HG03432 (cell line): ENCODE data around the gene ZFYVE21.
A peak's percentile ranks its signal among the peaks of the same experiment; 100 is the strongest.

Experiments used
- ATAC-seq: cut with Tn5 transposase; IDR thresholded peaks from one replicate; pipeline ENCODE4 v1.9.1; 2021; ENCODE audit warnings: mild to moderate bottlenecking, moderate library complexity; ENCODE audit not compliant: unreplicated experiment

Gene ZFYVE21

GRCh38 chr14:103691655-103692054, 24.0 kb upstream of the ZFYVE21 start:
- ATAC-seq: peak; percentile 60

DNA sequence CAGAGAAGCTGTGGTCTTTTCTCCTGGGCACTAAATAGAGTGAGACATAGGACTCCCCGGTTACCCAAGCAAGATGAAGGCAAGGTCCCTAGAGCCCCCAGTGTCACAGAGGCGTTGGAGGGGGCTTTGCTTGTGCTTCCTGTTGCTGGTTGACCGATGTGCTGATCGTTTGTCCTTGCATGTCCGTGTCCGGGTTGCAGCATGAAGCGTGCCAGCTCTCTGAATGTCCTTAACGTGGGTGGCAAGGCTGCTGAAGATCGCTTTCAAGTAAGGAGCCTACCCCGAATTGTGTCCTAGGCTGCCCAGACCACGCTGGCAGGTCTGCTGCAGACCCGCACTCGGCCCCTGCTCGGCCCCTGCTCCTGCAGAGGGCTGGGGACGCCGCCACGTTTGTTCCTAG, 23.5 kb upstream of the ZFYVE21 start:
- ATAC-seq: peak; percentile 7

DNA sequence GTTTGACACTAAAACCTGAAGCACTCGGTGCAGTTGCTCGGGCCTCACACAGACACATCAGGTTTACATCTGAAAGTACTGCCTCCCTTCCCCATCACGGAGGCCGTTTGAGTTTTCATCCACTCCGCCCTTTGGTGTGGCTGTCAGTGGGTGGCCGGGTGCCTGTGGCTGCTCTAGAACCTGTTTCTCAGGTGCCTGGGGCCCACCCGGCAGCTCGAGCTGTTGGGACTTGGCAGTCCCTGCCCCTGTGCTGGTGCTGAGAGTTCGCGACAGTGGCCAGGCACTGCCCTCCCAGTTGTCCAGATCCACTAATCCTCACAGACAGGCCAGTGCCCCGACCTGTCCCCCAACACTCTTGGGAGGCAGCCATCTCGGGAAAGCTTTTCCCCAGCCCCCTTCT, 22.7 kb upstream of the ZFYVE21 start:
- no peak for ATAC-seq

- no peak for ATAC-seq
Measured at GRCh38 chr14:103693515-103693914, 22.1 kb upstream of the ZFYVE21 start.

DNA sequence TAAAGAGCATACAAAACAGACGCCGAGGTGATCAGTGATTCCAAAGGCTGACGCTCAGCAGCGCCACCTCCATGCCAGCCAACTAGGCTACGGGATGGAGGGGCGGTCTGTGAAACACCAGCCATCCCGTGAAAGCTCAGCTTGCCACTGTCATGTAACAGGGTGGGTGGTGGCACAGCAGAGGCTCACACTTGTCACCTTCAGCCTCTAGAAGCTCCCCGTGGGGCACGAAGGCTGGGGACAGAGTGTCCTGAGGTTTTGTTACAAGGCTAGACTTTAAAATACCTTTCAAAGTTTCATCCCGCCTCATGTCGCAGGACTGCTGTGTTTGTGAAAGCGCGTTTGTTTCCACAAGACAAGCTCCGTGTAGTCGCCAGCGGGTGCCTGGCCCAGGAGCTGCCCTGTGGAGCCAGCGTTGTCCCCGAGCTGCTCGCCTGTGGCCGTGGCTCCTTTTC, 21.0 kb upstream of the ZFYVE21 start:
- ATAC-seq: no peak

DNA sequence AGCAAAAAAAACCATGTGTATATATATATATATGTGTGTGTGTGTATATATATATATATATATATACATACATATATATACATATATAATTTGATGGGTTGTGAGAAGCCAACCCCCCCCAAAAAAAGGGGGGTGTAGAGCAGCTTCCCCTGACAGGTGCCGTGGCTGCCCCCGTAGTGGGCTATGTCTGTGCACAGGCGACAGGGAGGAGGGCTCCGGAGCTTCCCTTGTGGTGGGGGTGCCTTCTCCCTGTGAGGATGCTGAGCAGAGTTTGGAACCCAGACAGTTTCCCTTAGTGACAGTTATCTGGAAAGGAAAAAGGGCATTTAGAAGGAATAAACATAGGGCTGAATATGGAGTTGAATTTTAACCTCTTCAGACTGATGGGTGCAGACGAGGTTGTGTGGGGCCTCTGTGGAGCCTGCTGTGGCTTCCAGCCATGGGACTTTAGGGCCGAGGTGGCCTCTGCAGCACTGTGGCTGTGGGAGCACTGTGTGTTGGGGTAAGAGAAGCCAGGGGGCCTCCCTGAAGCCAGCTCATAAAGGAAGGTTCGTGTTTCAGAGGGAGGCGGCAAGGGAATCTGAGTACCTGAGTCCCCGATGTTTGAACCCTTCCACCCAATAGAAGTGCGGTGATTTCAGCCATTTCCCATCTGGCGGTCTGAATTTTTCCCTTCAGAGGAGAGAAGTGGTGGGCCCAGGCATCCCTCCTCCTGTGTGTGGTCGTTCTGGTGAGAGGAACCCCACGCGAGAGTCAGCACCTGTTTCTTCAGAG, 20.1 kb upstream of the ZFYVE21 start:
- no peak for ATAC-seq

- ATAC-seq: no peak
Measured at GRCh38 chr14:103696070-103696402, 19.6 kb upstream of the ZFYVE21 start.

GRCh38 chr14:103696466-103697071, 19.0 kb upstream of the ZFYVE21 start:
- ATAC-seq: no peak

DNA sequence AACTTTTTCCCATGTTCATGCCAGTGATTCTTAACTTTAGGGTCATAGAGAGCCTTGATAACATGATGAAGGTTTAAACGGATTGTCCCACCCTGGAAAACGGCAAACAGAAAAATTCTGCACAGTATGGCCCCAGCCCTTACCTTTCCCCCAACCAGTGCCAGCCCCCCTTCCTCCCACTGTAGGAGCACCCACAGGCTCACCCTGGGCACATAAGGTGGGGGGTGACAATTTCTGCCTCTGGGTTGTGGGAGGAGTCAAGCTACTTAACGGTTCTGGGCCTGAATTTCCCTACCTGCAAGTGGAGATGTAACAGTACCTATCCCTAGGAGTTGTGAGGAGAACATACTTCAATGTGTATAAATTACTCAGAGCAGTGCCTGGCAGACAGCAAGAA, 18.4 kb upstream of the ZFYVE21 start:
- no peak for ATAC-seq

GRCh38 chr14:103697603-103698379, 17.8 kb upstream of the ZFYVE21 start:
- no peak for ATAC-seq

- ATAC-seq: no peak
Measured at GRCh38 chr14:103698380-103699260, 17.0 kb upstream of the ZFYVE21 start.

GRCh38 chr14:103699261-103699661, 16.3 kb upstream of the ZFYVE21 start:
- ATAC-seq: no peak

- no peak for ATAC-seq
Measured at GRCh38 chr14:103699901-103700752, 15.5 kb upstream of the ZFYVE21 start.

- no peak for ATAC-seq
Measured at GRCh38 chr14:103700753-103701490, 14.7 kb upstream of the ZFYVE21 start.

DNA sequence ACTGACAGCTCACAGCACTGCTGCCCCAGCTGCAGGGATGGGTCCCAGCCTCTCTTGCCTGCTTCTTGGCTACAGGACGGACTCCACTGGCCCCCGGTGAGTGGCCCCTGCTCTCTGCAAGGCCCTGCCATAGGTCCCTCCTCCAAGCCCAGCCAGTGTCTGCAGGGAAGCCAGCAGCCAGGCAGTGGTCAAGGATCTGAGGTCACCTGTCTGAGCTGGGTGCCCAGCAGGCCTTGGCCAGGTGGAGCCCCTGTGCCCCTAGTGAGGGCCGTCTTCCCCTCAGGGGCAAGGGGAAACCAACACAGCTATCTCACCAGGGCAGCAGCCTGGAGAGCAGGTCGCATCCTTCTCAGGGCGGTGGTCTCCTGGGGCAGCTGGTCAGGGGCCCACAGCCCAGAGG, 13.5 kb upstream of the ZFYVE21 start:
- ATAC-seq: no peak

GRCh38 chr14:103702497-103703432, 12.8 kb upstream of the ZFYVE21 start:
- no peak for ATAC-seq

- no peak for ATAC-seq
Measured at GRCh38 chr14:103703433-103704385, 11.9 kb upstream of the ZFYVE21 start.
